GM21825 (cell line): ENCODE data around the gene TSPAN18.

Experiments used
- ATAC-seq: cut with Tn5 transposase; IDR thresholded peaks from one replicate; pipeline ENCODE4 v1.9.1; 2021; ENCODE audit warnings: mild to moderate bottlenecking, moderate library complexity; ENCODE audit not compliant: unreplicated experiment

TSPAN18 gene

GRCh38 chr11:44737245-44738085 is 10.7 kb downstream of the TSPAN18 start:
- ATAC-seq, result no peak

GRCh38 chr11:44738791-44739190 is 12.0 kb downstream of the TSPAN18 start:
- ATAC-seq, result no peak

- no peak for ATAC-seq
Observed at GRCh38 chr11:44740967-44741366, 14.2 kb downstream of the TSPAN18 start.

GRCh38 chr11:44741976-44742375 is 15.2 kb downstream of the TSPAN18 start:
- ATAC-seq, result no peak

- ATAC-seq, result no peak
Observed at GRCh38 chr11:44742508-44743246, 15.9 kb downstream of the TSPAN18 start.

- ATAC-seq, result no peak
Observed at GRCh38 chr11:44743326-44743725, 16.6 kb downstream of the TSPAN18 start.

DNA sequence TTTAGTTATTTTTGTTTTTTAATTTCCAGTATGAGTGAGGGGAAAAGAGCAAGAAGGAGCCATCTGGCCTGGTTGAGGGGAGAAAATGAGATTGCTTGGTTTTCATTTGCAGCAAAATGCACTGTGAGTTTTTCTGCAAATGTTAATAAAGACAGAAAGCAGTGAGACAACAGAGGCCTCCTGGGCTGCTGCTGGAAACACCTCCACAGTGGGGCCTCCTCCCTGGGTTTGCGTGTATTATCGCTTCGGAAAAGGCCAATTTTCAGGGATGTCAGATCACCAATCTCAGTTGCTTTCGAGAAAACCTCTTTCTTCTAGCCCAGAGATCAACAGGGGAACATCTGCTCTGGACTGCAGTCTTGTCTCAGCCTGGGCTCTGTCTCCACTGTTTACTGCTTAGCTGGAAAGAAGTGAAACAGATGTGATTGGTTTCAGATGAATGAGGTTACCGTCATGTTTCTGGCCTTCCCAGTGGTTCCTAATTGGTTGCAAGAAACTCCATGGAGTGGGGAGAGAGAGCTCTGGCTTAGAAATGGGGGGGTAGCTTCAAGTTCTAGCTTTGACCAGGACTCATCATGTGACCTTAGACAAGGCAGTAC is 17.3 kb downstream of the TSPAN18 start:
- no peak for ATAC-seq

DNA sequence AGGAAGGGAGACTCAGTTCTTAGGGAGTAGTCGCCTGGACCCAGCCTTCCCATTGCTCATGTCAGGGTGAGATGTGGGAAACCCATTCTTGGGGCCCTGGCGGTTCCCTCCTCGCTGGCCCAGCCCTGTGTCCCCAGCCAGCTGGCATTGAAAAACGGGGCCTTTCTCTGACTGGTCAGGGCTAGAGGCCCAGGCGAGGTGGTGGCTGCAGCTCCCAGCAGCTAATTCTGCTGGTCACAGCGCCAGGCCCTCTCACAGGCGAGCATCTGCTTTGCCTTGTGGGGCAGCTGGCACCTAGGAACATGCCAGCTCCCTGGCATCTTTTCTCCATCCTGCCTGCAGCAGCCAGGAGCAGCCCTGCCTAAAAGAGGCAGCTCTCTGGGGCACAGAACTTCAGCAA is 20.1 kb downstream of the TSPAN18 start:
- ATAC-seq, result no peak

- ATAC-seq, result no peak
Observed at GRCh38 chr11:44747316-44747715, 20.6 kb downstream of the TSPAN18 start.

DNA sequence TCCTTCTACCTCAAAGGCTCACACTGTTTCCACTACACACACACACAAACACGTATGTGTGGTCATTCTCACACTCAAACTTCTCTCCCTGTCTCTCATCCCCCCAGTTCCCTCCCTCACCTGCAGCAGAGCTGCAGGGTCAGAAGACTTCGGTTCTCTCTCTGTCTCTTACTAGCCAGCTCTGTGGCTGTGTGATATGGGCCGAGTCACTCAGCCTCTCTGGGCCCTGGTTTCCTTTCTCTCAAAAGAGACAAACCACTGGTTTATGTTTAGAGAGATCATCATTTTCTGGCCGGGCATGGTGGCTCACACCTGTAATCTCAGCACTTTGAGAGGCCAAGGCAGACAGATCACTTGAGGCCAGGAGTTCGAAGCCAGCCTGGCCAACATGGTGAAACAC is 21.1 kb downstream of the TSPAN18 start:
- no peak for ATAC-seq

DNA sequence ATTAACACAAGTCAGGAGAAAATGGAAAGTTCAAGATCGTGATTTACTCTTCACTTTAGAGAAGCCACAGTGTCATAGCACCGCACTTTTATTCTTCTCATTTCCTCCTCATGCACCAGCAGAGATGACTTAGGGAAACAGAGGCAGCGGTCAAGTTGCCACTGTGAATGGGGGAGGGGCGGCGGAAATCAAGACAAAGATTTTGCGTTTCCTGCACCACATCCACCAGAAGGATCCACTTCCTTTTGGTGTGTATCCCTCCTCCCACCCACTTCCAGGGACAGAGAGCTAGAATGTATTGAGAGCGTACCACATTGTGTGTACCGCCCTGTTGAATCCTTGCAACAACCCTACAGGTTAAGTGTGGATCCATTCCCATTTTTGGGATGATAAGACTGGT is 21.8 kb downstream of the TSPAN18 start:
- ATAC-seq, result no peak

- no peak for ATAC-seq
Observed at GRCh38 chr11:44749189-44749588, 22.4 kb downstream of the TSPAN18 start.

DNA sequence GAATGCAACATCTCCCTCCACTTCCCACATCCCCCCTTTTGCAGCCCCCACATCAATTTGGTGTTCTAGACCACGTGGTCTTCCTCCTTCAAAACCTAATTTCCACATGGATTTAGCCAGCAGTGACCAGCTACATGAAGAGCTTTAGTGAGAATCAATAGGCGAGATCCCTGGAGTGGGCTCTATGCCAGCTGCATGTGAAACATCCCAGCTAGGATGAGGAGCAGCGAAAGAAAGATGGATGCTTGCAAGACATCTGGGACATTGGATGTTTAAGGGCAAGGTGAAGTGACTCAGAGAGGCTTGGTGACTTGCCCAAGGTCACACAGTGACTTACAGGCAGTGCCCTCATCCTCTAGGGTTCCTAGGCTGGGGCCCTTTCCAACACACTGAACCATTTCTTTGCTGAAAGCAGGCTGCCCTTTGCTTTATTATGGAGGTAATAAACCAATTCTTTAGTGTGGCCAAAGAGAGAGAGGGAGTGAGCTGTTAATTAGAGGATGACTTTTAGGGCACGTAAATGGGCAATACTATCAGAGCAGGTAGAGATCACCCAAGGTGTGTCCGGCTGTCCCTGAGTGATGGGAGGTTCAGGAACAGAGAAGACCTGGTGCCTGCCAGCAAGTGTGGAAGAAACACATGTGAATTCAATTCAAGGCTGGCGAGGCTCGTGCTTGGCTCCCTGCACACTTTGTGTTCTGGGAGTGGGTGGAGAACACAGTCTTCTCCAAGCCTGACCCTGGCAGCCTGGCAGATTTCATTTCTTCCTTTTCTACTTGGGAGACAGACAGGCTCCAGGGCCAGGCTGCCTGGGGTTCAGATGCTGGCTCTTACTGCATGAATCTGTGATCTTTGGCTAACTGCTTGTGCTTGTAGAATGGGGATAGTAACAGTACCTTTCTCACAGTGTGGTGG is 24.0 kb downstream of the TSPAN18 start:
- no peak for ATAC-seq

GRCh38 chr11:44752300-44752699 is 25.5 kb downstream of the TSPAN18 start:
- ATAC-seq, result no peak

DNA sequence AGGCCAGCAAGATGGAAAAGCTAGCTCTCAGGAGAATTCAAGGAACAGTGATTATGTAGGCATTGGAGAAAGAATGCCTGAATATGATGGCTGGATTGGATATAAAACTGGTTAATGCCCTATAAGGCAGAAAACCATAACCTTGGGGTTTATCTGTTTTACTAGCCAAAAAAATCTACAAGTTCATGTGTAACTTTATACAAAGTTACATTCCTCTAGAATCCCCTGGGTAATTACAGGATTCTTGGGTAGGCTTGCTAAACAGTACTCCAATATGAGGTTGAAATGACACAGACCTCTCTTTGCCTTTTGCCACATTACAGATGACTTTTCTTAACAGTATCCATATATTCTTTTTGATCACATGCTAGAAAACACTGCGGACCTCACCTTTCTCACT is 26.0 kb downstream of the TSPAN18 start:
- ATAC-seq, result no peak

DNA sequence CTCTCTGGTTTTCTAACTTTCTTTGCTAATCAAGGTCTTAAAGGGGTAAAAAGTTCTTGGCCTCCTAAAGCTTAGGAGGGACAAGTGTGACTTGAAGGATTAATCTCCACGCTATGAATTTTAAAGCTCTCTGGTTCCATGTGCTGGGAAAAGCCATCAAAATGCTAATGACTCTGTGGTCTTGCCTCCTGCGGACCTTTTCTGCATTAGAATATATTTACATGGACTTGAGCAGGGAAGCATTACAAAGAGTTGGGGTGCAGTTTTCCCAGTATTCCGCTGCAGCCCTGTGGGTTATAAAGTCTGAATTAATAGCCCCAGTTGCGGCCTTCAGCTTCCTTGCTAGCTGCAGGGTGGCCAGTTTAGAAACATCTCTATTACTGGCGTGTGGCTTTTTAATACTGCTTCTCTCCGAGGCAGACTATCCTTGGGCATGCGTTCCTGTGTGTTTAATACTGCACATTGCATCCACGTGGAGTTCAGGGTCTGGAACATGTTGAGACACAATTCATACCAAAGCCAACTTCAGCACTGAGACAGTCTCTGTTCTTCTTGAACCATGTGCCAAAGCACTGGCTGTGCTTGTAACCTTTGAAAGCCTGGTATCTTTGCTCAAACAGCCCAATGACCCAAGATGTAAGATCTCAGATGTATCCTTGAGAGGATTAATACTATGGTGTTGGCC is 27.3 kb downstream of the TSPAN18 start:
- no peak for ATAC-seq

- no peak for ATAC-seq
Observed at GRCh38 chr11:44754876-44755555, 28.3 kb downstream of the TSPAN18 start.

GRCh38 chr11:44755556-44756523 is 29.1 kb downstream of the TSPAN18 start:
- no peak for ATAC-seq

DNA sequence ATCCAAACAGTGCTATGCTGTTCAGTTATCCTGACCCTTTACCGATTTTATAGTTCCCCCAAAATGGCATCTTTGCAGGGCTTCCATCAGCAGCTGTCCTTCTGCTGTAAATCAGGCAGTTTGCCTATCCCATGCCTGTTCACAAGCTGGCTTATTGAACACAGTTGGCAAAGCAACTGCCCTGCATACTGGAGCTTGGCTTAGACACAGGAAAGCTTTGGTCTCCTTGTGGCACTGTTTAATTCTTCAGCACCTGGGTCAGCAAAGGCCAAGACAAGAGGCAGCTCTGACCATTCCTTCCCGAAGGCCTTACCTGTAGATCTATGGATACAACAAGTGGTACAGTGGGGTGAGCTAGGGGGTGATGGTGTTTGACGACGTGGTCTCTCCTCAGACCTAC is 32.2 kb downstream of the TSPAN18 start:
- no peak for ATAC-seq
